Measurements from ENCODE around the gene NSMCE1. TPM values are rescaled to one million over a fixed set of nuclear protein-coding genes. Genes with fewer than 3 reads are reported as not detected.

The NSMCE1 gene
- total and polyA plus RNA-seq, 7 donors: 18.9 to 51.8 (median 28.4) TPM

GRCh38 chr16:27228045-27228444 lies 40.5 kb downstream of the NSMCE1 start:
- H3K4me3 ChIP-seq: no peak overlapping the region
- TF ChIP-seq, protein P1, sequence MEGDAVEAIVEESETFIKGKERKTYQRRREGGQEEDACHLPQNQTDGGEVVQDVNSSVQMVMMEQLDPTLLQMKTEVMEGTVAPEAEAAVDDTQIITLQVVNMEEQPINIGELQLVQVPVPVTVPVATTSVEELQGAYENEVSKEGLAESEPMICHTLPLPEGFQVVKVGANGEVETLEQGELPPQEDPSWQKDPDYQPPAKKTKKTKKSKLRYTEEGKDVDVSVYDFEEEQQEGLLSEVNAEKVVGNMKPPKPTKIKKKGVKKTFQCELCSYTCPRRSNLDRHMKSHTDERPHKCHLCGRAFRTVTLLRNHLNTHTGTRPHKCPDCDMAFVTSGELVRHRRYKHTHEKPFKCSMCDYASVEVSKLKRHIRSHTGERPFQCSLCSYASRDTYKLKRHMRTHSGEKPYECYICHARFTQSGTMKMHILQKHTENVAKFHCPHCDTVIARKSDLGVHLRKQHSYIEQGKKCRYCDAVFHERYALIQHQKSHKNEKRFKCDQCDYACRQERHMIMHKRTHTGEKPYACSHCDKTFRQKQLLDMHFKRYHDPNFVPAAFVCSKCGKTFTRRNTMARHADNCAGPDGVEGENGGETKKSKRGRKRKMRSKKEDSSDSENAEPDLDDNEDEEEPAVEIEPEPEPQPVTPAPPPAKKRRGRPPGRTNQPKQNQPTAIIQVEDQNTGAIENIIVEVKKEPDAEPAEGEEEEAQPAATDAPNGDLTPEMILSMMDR (IDR thresholded peaks at IDR 0.05): no peak
- WGBS, 3 donors: 64 to 87% (median 70%) methylated on average over 11 to 12 of the region's 12 CpGs
- no peak overlapping the region for H3K27ac ChIP-seq
- H3K9me3 ChIP-seq: no peaks in the 10 kb centered on the region
- H3K27me3 ChIP-seq (ENCODE audit: insufficient read depth in 3 of 3, low read length in 2 of 3): no peaks in the 10 kb centered on the region
- DNase-seq: peak in 1 of 2 donors; percentile 46
- H3K36me3 ChIP-seq (ENCODE audit: insufficient read depth in 1 of 2, low read depth in 1 of 2): peaks cover 0 to 36% of the 10 kb centered on the region in 2 donors
- intact Hi-C loops (cut with DNase I): no loop called here
- peaks cover 20% of the 10 kb centered on the region for H3K4me1 ChIP-seq
- no peak for ATAC-seq

DNA sequence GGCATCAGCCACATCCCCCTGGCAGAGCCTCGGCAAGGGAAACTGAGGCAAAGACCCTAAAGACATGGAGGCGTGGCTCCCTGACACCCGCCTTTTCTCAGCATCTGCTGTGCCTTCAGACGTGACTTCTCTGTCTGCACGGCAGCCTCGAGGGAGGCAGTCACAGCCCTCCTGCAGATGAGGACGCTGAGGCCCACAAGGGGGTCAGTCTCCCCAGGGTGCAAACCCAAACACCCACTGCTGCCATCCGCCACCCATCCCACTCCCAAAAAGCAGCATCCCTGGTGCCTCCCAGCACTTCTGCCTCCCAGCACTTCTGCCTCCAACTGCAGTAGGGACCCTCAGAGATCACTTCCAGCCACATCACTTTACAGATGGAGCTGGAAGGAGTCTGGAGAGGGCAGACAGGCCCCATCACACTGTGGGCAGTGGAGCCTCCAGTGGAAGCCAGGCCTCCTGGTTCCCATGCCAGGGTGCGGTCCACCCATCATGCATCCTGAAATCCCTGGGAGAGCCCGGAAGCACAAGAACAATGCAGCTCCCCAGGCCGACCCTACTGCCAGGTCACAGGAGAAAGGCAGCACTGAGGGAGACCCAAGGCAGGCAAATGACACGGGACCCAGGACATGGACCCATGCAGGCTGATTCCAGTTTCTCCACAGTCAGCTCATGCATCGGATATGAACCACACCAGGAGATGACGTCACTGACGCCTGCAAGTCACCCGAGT lies 41.4 kb downstream of the NSMCE1 start:
- H3K4me1 ChIP-seq: peaks cover 29% of the 10 kb centered on the region
- WGBS, 3 donors: 78 to 91% (median 79%) methylated on average over 16 of the region's 16 CpGs
- TF ChIP-seq, protein P1 (IDR thresholded peaks at IDR 0.05): no peak
- DNase-seq (peak in 1 of 2 donors; percentile 32), ATAC-seq (no peak)
- intact Hi-C loops (cut with DNase I): no loop called here
- no peak overlapping the region for H3K4me3 ChIP-seq
- H3K9me3 ChIP-seq: no peaks in the 10 kb centered on the region
- no peak overlapping the region for H3K27ac ChIP-seq
- H3K27me3 ChIP-seq (ENCODE audit: insufficient read depth in 3 of 3, low read length in 2 of 3): no peaks in the 10 kb centered on the region
- peaks cover 0 to 27% of the 10 kb centered on the region in 2 donors for H3K36me3 ChIP-seq (ENCODE audit: insufficient read depth in 1 of 2, low read depth in 1 of 2)

- DNase-seq: peak in 1 of 2 donors; percentile 30
Observed at GRCh38 chr16:27226476-27226875, 42.1 kb downstream of the NSMCE1 start.

DNA sequence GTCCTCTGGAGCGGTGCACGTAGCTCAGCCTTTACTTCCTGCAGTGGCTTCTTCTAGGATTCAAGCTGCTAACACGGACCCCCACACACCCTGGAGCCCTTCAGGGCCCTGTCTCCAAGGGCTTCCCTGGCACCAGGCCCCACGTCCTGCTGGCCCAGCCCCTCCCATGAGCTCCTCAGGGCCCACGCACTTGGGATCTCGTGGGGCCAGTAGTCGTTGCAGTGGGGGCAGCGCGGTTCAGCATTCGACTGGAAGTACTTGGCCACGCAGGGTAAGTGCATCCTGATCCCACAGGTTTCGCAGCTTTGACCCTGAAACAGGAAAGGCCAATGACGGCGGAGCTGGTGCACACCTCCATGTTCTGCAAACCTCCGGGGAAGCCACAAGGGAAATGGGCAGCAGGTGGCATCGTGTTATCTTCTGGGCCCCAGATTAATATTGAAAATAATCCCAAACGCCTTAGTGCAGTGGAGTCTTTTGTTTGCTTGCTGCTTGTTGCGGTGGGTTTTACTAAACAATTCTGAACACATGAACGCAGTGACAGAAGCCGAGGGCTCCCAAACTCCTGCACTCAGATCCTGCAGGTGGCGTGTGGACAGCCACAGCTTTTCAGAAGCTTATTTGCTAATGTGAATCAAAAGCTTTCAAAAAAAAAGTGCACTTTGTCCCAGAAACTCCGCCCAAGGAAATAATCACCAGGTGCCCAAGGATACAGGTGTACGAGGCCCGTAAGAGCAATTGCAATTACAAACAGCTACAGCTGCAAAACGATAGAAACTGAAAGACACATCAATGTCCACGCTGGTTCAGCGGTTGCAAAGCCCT lies 42.8 kb downstream of the NSMCE1 start:
- Histone ChIP-seq H3K36me3 (ENCODE audit: insufficient read depth in 1 of 2, low read depth in 1 of 2) (peaks cover 0 to 18% of the 10 kb centered on the region in 2 donors), H3K27ac (no peak overlapping the region), H3K9me3 (no peaks in the 10 kb centered on the region), H3K4me3 (no peak overlapping the region), H3K27me3 (ENCODE audit: insufficient read depth in 3 of 3, low read length in 2 of 3) (no peaks in the 10 kb centered on the region), H3K4me1 (peaks cover 32% of the 10 kb centered on the region)
- no peak for ATAC-seq
- intact Hi-C loops (cut with DNase I): no loop called here
- TF ChIP-seq, protein P1 (IDR thresholded peaks at IDR 0.05): no peak
- WGBS, 3 donors: 70 to 75% (median 72%) methylated on average over 27 of the region's 27 CpGs
- peak in 1 of 2 donors; percentile 44 for DNase-seq

More at GRCh38 chr16:27226476-27226875, 42.1 kb downstream of the NSMCE1 start:
- Histone ChIP-seq H3K9me3 (no peaks in the 10 kb centered on the region), H3K4me3 (no peak overlapping the region), H3K36me3 (ENCODE audit: insufficient read depth in 1 of 2, low read depth in 1 of 2) (peaks cover 0 to 21% of the 10 kb centered on the region in 2 donors), H3K27me3 (ENCODE audit: insufficient read depth in 3 of 3, low read length in 2 of 3) (no peaks in the 10 kb centered on the region), H3K4me1 (peaks cover 32% of the 10 kb centered on the region), H3K27ac (no peak overlapping the region)
- 82 to 87% (median 86%) methylated on average over 20 of the region's 20 CpGs for WGBS, 3 donors
- ATAC-seq: no peak
- TF ChIP-seq, protein P1 (IDR thresholded peaks at IDR 0.05): no peak
- intact Hi-C loops (cut with DNase I): no loop called here

All from psoas muscle (tissue), 8 donors.